ENCODE data around the gene UBE2D3. TPM values are rescaled to one million over a fixed set of nuclear protein-coding genes. Genes with fewer than 3 reads are reported as not detected.

UBE2D3 gene
- total RNA-seq = 267 and 317 TPM in 2 replicates

DNA sequence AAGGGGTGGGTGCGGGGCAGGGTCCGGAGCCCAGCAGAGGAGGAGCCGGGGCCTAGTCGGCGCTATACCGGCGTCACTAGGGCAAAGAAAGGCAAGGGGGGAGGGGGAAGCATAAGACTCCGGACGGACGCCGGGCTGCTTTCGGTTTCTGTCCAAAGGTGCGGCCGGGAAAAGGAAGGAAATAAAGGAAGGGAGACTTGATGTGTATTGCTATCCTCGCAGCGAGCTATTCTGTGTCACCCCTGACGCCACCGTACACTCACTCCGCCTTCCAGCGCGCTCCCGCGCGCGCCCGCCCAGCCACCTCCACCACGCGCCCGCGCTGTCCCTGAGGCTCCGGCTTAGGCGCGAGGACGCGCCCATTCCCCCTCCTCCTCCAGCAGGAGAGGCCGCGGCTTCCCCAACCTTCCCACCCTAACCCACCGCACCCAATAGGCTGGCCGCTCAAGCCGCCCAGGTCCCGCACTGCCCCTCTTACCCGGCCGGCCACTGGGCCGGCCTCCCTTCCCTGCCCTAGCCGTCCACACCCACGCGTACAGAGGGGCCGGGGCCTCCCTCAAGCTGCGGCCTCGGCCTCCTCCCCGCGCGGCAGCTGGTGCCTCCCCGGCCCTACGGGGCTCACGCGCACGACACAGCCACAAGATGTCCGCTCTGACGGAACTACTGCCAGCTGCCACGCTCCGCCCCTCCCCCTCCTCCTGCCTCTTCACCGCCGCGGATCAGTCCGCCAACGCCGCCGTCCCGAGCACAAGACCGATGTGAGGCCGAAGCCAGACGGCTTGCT, at the start of gene UBE2D3:
Gene UBE2D3 (minus strand): TSS at position 662 of the 784 bp plus-strand sequence. CDS start 1,043 bp downstream, outside the sequence.

DNA sequence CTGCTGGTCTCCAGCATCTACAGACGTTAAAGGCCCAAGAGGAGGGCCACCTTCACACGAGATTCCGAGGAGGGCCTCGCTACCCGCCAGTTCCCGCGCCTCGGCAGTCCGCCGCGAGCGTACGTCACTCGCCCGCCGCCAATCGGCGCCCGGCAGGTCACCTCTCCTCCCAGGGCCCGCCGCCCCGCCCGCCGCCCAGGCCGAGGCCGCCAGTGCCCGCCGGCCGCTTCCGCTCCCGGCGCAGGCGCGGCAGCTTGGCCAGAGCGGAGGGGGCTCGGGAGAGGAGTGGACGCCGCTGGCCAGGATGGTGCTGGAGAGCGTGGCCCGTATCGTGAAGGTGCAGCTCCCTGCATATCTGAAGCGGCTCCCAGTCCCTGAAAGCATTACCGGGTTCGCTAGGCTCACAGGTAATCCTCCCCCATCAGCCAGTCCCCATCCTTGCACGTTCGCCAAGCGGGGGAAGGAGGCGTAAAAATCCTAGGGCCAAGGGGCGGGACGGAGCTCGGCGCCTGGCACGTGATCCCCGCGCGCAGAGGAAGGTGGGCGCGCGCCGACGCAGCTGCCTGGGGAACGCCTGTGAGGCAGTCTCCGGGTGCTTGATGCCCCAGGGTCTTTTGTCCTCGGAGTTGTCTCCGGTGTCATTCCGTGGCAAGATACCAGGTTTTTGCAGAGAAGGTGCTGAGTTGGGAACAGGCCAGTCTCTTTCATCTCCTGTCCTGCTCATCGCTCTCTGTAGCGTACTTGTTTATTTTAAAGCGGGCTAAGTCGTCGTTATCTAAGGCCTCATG, 41.6 kb upstream of the UBE2D3 start, which contains the start of gene CISD2:
Gene CISD2 (plus strand): TSS at position 212 of the 788 bp plus-strand sequence. CDS start 93 bp downstream, at position 305.

DNA sequence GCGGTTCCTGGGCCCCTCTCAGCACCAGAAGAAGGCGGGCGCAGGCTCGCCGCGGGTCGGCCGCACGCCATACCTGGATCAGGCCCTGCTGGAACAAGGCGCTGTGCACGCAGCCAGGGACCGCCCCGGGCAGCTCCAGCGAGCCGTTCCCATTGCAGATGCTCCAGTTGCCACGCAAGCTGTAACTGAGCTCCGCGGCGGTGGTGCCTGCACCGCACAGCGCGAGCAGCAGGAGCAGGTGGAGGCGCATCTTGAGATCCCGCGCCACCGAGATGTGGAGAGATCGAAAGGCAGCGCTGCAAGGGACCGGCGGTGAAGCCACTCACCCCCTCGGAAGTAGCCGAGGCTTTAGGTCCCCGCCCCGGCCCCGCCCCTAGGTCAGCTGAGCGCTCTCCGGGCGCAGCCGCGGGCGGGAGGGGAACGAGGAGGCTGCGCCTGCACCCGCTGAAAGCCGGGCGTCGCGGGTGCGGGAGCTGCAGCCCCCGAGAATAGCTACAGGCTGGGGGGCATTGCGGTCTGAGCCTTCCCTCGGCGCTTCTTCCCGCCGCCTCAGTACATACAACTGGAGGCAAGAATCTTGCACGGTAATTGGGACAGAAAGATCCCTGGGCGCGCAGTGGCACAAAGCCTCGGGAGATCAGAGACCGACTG, 66.6 kb downstream of the UBE2D3 start, which contains the start of gene MANBA:
Gene MANBA (minus strand): TSS at position 324 of the 651 bp plus-strand sequence. CDS start 74 bp downstream, at position 250.

Other genes starting within 250 kb of the UBE2D3 start
- gene MANBA, start 66.6 kb downstream of the UBE2D3 start, total RNA-seq = 43.1 and 109 TPM in 2 replicates
- gene CISD2, start 41.4 kb upstream of the UBE2D3 start, total RNA-seq = 32.5 and 40.0 TPM in 2 replicates
- 0.14 and 1.4 TPM in 2 replicates for gene SLC9B1, start 192.2 kb upstream of the UBE2D3 start, total RNA-seq
- gene SLC9B2, start 249.2 kb upstream of the UBE2D3 start, total RNA-seq = 10.8 and 13.0 TPM in 2 replicates